H1 (cell line): ENCODE measurements around the gene CALM3. TPM values are rescaled to one million over a fixed set of nuclear protein-coding genes. Genes with fewer than 3 reads are reported as not detected.
A peak's percentile ranks its signal among the peaks of the same experiment; 100 is the strongest.

Experiments used
- BACH1 ChIP-seq: IDR thresholded peaks from 2 replicates; pipeline ENCODE4 v1.6.1; 2012; ENCODE audit warnings: low read length, improper control_type of control experiment
- EP300 ChIP-seq, 2 experiments: IDR thresholded peaks; 1 replicate in 1 of 2; 2 replicates in 1 of 2; pipeline ENCODE4 v1.6.1; 2011 to 2012; ENCODE audit warnings: low read depth in 2 of 2, low read length in 2 of 2, mild to moderate bottlenecking in 2 of 2, borderline replicate concordance in 1 of 2, inconsistent platforms in 1 of 2, moderate library complexity in 1 of 2
- GABPA ChIP-seq: IDR thresholded peaks from 2 replicates; pipeline ENCODE4 v1.6.1; 2011; ENCODE audit warnings: mild to moderate bottlenecking, low read length, moderate library complexity, borderline replicate concordance; ENCODE audit not compliant: insufficient read depth
- POLR2A ChIP-seq, 2 experiments: IDR thresholded peaks; 1 replicate in 1 of 2; 2 replicates in 1 of 2; pipeline ENCODE4 v1.6.1; 2011; ENCODE audit warnings: low read depth in 2 of 2, low read length in 2 of 2, mild to moderate bottlenecking in 2 of 2; ENCODE audit errors: control extremely low read depth in 1 of 2
- RBBP5 ChIP-seq: IDR thresholded peaks from 2 replicates; pipeline ENCODE4 v1.7.1; 2012; ENCODE audit warnings: low read depth, mild to moderate bottlenecking, inconsistent platforms, low read length, moderate library complexity, borderline replicate concordance
- RFX5 ChIP-seq: IDR thresholded peaks from 2 replicates; pipeline ENCODE4 v1.6.1; 2011; ENCODE audit warnings: low read depth, low read length, improper control_type of control experiment, borderline replicate concordance
- SIN3A ChIP-seq, 2 experiments: IDR thresholded peaks in 1 of 2; conservative IDR thresholded peaks in 1 of 2; 2 replicates each; pipeline ENCODE4 v1.6.1; 2011 to 2012; ENCODE audit warnings: low read length in 2 of 2, improper control_type of control experiment in 1 of 2, low read depth in 1 of 2, mild to moderate bottlenecking in 1 of 2
- TEAD4 ChIP-seq: IDR thresholded peaks from 2 replicates; pipeline ENCODE4 v1.6.1; 2012; ENCODE audit warnings: low read depth, low read length, inconsistent platforms, mixed read lengths
- polyA plus RNA-seq, 7 experiments: library from polyadenylated mRNA; depleted of rRNA in 3 of 7; stranded (reverse) in 5 of 7; unstranded in 2 of 7; fragments of >200 nt in 5 of 7; fragments of 200-250 nt in 2 of 7; gene quantifications; 1 replicate in 5 of 7; 2 replicates in 1 of 7; 4 replicates in 1 of 7; pipeline versions ENCODE4 v1.2.1 to v1.2.3, GENCODE V29; 2011 to 2013; ENCODE audit warnings: missing spikeins in 2 of 7, mixed read lengths in 2 of 7
- total RNA-seq: library from RNA; stranded (reverse); fragmentation: NEBNext Ultra II Directional; extraction: Animal tissue kit (Norgen Biotek cat#: 25700); gene quantifications from 2 replicates; pipeline ENCODE4 v1.2.1, GENCODE V29; 2021
- TF ChIP-seq, protein P1 (sequence below): fragments of 300-600 bp; sonication (generic); IDR thresholded peaks from 2 replicates; pipeline ENCODE4 v1.7.1; 2012; ENCODE audit warnings: low read length, moderate library complexity, mild to moderate bottlenecking, inconsistent platforms; ENCODE audit not compliant: insufficient replicate concordance

Gene CALM3
- total and polyA plus RNA-seq, 2 of the 8 experiments (the other 6 are each of a cell fraction or from before 2014, with no cell fraction given) = 315 to 326 TPM

DNA sequence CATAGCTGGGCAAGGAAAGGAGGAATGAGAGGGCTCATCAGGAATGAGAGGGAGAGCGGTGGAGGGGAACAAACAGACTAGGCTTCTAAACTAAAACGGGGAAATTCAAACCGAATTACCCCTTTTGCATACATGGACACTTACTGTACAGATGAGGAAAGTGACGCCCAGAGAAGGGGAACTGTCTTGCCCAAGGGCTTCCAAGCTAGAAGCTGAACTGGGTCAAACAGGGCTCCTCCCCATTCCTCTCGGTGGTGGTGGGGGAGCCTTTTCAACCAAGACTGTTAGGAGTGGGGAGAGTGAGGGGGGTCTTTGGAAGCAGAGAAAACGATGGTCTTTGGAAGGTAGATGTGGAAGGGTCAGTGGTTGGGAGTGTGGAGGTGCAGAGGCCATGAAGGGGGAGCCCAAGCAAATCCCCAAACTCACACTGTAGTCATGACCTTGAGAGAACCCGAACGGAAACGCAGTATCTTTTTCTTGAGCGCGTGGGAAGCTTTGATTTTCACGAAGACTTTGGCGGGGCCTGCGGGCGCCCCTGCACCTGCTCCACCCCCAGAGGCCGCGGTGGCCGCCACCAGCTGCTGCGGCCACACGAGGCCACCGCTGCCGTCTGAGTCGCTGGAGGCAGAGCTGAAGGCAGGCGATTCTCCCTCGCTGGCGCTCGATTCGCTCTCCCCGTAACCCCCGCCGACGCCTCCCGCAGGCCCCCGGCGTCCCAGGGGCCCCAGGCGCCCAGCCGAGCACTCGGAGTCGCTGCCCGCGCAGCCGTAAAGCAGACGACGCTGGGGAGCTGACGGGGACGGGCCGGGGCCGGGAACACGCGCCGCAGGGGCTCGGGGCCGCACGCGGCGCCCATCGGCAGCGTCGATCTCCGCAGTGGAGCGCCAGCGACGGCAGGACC, 47.2 kb downstream of the CALM3 start (continued):
- TF ChIP-seq RBBP5 = peak; percentile 26; the same call in 1 of the 2 replicates
- no peak for TF ChIP-seq POLR2A (IDR thresholded peaks at IDR 0.05; ENCODE audit: control extremely low read depth in 1 of 2, low read depth in 2 of 2, low read length in 2 of 2)
- TF ChIP-seq RFX5 = no peak
- no peak for TF ChIP-seq GABPA
- no peak for TF ChIP-seq TEAD4
- no peak for TF ChIP-seq SIN3A (conservative IDR thresholded peaks at IDR 0.05 in 1 of 2, IDR thresholded peaks at IDR 0.05 in 1 of 2; ENCODE audit: low read depth in 1 of 2, low read length in 2 of 2)
- TF ChIP-seq EP300 (IDR thresholded peaks at IDR 0.05; ENCODE audit: borderline replicate concordance in 1 of 2, low read depth in 2 of 2, low read length in 2 of 2) = no peak
- TF ChIP-seq BACH1 = no peak
- TF ChIP-seq, protein P1, sequence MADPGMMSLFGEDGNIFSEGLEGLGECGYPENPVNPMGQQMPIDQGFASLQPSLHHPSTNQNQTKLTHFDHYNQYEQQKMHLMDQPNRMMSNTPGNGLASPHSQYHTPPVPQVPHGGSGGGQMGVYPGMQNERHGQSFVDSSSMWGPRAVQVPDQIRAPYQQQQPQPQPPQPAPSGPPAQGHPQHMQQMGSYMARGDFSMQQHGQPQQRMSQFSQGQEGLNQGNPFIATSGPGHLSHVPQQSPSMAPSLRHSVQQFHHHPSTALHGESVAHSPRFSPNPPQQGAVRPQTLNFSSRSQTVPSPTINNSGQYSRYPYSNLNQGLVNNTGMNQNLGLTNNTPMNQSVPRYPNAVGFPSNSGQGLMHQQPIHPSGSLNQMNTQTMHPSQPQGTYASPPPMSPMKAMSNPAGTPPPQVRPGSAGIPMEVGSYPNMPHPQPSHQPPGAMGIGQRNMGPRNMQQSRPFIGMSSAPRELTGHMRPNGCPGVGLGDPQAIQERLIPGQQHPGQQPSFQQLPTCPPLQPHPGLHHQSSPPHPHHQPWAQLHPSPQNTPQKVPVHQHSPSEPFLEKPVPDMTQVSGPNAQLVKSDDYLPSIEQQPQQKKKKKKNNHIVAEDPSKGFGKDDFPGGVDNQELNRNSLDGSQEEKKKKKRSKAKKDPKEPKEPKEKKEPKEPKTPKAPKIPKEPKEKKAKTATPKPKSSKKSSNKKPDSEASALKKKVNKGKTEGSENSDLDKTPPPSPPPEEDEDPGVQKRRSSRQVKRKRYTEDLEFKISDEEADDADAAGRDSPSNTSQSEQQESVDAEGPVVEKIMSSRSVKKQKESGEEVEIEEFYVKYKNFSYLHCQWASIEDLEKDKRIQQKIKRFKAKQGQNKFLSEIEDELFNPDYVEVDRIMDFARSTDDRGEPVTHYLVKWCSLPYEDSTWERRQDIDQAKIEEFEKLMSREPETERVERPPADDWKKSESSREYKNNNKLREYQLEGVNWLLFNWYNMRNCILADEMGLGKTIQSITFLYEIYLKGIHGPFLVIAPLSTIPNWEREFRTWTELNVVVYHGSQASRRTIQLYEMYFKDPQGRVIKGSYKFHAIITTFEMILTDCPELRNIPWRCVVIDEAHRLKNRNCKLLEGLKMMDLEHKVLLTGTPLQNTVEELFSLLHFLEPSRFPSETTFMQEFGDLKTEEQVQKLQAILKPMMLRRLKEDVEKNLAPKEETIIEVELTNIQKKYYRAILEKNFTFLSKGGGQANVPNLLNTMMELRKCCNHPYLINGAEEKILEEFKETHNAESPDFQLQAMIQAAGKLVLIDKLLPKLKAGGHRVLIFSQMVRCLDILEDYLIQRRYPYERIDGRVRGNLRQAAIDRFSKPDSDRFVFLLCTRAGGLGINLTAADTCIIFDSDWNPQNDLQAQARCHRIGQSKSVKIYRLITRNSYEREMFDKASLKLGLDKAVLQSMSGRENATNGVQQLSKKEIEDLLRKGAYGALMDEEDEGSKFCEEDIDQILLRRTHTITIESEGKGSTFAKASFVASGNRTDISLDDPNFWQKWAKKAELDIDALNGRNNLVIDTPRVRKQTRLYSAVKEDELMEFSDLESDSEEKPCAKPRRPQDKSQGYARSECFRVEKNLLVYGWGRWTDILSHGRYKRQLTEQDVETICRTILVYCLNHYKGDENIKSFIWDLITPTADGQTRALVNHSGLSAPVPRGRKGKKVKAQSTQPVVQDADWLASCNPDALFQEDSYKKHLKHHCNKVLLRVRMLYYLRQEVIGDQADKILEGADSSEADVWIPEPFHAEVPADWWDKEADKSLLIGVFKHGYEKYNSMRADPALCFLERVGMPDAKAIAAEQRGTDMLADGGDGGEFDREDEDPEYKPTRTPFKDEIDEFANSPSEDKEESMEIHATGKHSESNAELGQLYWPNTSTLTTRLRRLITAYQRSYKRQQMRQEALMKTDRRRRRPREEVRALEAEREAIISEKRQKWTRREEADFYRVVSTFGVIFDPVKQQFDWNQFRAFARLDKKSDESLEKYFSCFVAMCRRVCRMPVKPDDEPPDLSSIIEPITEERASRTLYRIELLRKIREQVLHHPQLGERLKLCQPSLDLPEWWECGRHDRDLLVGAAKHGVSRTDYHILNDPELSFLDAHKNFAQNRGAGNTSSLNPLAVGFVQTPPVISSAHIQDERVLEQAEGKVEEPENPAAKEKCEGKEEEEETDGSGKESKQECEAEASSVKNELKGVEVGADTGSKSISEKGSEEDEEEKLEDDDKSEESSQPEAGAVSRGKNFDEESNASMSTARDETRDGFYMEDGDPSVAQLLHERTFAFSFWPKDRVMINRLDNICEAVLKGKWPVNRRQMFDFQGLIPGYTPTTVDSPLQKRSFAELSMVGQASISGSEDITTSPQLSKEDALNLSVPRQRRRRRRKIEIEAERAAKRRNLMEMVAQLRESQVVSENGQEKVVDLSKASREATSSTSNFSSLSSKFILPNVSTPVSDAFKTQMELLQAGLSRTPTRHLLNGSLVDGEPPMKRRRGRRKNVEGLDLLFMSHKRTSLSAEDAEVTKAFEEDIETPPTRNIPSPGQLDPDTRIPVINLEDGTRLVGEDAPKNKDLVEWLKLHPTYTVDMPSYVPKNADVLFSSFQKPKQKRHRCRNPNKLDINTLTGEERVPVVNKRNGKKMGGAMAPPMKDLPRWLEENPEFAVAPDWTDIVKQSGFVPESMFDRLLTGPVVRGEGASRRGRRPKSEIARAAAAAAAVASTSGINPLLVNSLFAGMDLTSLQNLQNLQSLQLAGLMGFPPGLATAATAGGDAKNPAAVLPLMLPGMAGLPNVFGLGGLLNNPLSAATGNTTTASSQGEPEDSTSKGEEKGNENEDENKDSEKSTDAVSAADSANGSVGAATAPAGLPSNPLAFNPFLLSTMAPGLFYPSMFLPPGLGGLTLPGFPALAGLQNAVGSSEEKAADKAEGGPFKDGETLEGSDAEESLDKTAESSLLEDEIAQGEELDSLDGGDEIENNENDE = no peak
